ENCODE data around the gene RPL22L1.

DNA sequence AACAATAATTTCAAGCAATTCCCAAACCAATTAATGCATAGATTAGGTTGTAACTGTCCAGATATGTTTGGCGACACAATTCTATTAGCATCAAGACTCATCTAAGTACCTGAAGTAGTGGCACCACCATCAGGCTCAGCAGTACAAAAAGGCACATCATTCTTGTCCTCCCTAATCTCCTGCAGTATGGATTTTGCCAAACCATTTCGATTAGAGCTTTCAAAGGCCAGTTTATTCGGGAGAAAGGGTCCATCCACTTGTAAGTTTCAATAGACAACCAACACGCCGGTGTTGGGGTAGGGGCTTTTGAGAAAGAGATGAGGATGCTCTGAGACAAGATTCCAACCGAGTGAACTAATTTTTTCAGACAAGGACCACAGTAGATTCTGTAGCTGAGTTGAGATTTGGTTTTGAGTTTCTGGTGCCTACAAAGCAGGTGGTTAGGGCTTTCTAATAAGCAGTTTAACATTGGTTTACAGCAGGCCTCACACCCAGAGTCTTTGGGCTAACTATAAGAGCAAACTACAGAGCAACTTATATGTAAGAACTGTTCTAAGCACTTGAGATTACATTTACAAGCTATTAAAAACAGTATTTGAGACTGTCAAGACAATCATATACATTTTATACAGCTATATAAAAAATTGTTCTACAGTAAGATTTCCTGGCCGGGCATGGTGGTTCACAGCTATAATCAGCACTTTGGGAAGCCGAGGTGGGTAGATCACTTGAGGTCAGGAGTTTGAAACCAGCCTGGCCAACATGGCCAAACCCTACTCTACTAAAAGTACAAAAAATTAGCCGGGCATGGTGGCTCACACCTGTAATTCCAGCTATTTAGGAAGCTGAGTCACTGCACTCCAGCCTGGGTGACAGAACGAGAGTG, 4.5 kb downstream of the RPL22L1 start:
- TF ChIP-seq, protein P1, sequence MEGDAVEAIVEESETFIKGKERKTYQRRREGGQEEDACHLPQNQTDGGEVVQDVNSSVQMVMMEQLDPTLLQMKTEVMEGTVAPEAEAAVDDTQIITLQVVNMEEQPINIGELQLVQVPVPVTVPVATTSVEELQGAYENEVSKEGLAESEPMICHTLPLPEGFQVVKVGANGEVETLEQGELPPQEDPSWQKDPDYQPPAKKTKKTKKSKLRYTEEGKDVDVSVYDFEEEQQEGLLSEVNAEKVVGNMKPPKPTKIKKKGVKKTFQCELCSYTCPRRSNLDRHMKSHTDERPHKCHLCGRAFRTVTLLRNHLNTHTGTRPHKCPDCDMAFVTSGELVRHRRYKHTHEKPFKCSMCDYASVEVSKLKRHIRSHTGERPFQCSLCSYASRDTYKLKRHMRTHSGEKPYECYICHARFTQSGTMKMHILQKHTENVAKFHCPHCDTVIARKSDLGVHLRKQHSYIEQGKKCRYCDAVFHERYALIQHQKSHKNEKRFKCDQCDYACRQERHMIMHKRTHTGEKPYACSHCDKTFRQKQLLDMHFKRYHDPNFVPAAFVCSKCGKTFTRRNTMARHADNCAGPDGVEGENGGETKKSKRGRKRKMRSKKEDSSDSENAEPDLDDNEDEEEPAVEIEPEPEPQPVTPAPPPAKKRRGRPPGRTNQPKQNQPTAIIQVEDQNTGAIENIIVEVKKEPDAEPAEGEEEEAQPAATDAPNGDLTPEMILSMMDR (conservative IDR thresholded peaks at IDR 0.05; ENCODE audit: low read length) = no peak
- TF ChIP-seq EZH2phosphoT487 (IDR thresholded peaks at IDR 0.05; ENCODE audit: borderline replicate concordance, low read depth, low read length) = no peak
